HG02885 (cell line): ENCODE results near the gene GRAMD4.

Source experiments
- ATAC-seq: cut with Tn5 transposase; IDR thresholded peaks from one replicate; pipeline ENCODE4 v1.9.1; 2021; ENCODE audit warnings: mild to moderate bottlenecking; ENCODE audit not compliant: unreplicated experiment, poor library complexity

GRAMD4 gene

GRCh38 chr22:46619830-46620501, at the start of gene GRAMD4:
GRAMD4 (plus strand) TSS chr22:46620386; CDS start chr22:46626800, 6,414 bp downstream.
- no peak for ATAC-seq

GRCh38 chr22:46571642-46572250, 48.4 kb upstream of the GRAMD4 start:
- ATAC-seq: no peak

GRCh38 chr22:46572911-46573780, 47.0 kb upstream of the GRAMD4 start:
- no peak for ATAC-seq

- no peak for ATAC-seq
Observed at GRCh38 chr22:46573781-46574437, 46.3 kb upstream of the GRAMD4 start.

GRCh38 chr22:46574438-46574992, 45.7 kb upstream of the GRAMD4 start:
- no peak for ATAC-seq

- no peak for ATAC-seq
Observed at GRCh38 chr22:46574993-46575910, 44.9 kb upstream of the GRAMD4 start.

- ATAC-seq: no peak
Observed at GRCh38 chr22:46575911-46576555, 44.2 kb upstream of the GRAMD4 start.

GRCh38 chr22:46576556-46577367, 43.4 kb upstream of the GRAMD4 start:
- ATAC-seq: peak; percentile 62

- peak; percentile 22 for ATAC-seq
Observed at GRCh38 chr22:46577368-46578249, 42.6 kb upstream of the GRAMD4 start.

- no peak for ATAC-seq
Observed at GRCh38 chr22:46578251-46578823, 41.8 kb upstream of the GRAMD4 start.

GRCh38 chr22:46578824-46579561, 41.2 kb upstream of the GRAMD4 start:
- ATAC-seq: no peak

GRCh38 chr22:46579751-46580449, 40.3 kb upstream of the GRAMD4 start:
- no peak for ATAC-seq

- no peak for ATAC-seq
Observed at GRCh38 chr22:46580940-46581537, 39.1 kb upstream of the GRAMD4 start.

GRCh38 chr22:46581538-46582244, 38.5 kb upstream of the GRAMD4 start:
- ATAC-seq: no peak
